Astrocyte of the spinal cord (primary cell): Measurements from ENCODE around the gene CEP164.

Experiments
- DNase-seq: peaks from one replicate; pipeline ENCODE4 v3.0.0; 2011; ENCODE audit warnings: low read depth, low spot score
- H3K4me3 ChIP-seq: 2 replicates; pipeline ENCODE4 v1.5.1; 2011; ENCODE audit warnings: low read depth, mild to moderate bottlenecking, low read length, moderate library complexity
- CTCF ChIP-seq: IDR thresholded peaks from 2 replicates; pipeline ENCODE4 v1.5.1; 2012; ENCODE audit warnings: low read depth, mild to moderate bottlenecking, low read length, inconsistent platforms
- in situ Hi-C: cut with HindIII; loops from 2 replicates; pipeline ENCODE4 v1.10.0; 2017; ENCODE audit warnings: low sequenced_read_pairs

The CEP164 gene

GRCh38 chr11:117385471-117385870, 57.8 kb downstream of the CEP164 start:
- TF ChIP-seq CTCF, result no peak
- in situ Hi-C loops, result no loop called here
- DNase-seq, result no peak
- H3K4me3 ChIP-seq, result no peak overlapping the region

- no peak overlapping the region for H3K4me3 ChIP-seq
- no peak for TF ChIP-seq CTCF
- DNase-seq, result no peak
- in situ Hi-C loops, result no loop called here
Measured at GRCh38 chr11:117385906-117386305, 58.3 kb downstream of the CEP164 start.

- H3K4me3 ChIP-seq, result no peak overlapping the region
- peak; percentile 59 for DNase-seq
- in situ Hi-C loops, result no loop called here
- TF ChIP-seq CTCF, result no peak
Measured at GRCh38 chr11:117387992-117388755, 60.5 kb downstream of the CEP164 start.

- no peak for TF ChIP-seq CTCF
- in situ Hi-C loops, result no loop called here
- DNase-seq, result no peak
- H3K4me3 ChIP-seq, result no peak overlapping the region
Measured at GRCh38 chr11:117390743-117391142, 63.1 kb downstream of the CEP164 start.

- DNase-seq, result no peak
- in situ Hi-C loops, result no loop called here
- no peak for TF ChIP-seq CTCF
- no peak overlapping the region for H3K4me3 ChIP-seq
Measured at GRCh38 chr11:117391181-117391580, 63.5 kb downstream of the CEP164 start.

GRCh38 chr11:117392001-117392690, 64.5 kb downstream of the CEP164 start:
- H3K4me3 ChIP-seq, result no peak overlapping the region
- no peak for TF ChIP-seq CTCF
- no peak for DNase-seq
- in situ Hi-C loops, result no loop called here
